Esophagus muscularis mucosa (tissue), 3 donors: ENCODE results near the gene CLEC16A.

Experiments
- POLR2A ChIP-seq: fragments of 450-650 bp; IDR thresholded peaks from one replicate; pipeline ENCODE4 v1.6.1; 2017; ENCODE audit warnings: antibody characterized with exemption, moderate library complexity, mild to moderate bottlenecking, low read depth
- TF ChIP-seq, protein P1 (sequence below), 3 experiments: fragments of 200-600 bp in 2 of 3; fragments of 450-650 bp in 1 of 3; sonication (generic) in 2 of 3; IDR thresholded peaks; one replicate each; pipeline ENCODE4 v1.5.1; 2017 to 2019; ENCODE audit warnings: antibody characterized with exemption in 3 of 3, mild to moderate bottlenecking in 2 of 3, moderate library complexity in 1 of 3

GRCh38 chr16:11007714-11008280 lies 63.4 kb downstream of the CLEC16A start:
- TF ChIP-seq, protein P1, sequence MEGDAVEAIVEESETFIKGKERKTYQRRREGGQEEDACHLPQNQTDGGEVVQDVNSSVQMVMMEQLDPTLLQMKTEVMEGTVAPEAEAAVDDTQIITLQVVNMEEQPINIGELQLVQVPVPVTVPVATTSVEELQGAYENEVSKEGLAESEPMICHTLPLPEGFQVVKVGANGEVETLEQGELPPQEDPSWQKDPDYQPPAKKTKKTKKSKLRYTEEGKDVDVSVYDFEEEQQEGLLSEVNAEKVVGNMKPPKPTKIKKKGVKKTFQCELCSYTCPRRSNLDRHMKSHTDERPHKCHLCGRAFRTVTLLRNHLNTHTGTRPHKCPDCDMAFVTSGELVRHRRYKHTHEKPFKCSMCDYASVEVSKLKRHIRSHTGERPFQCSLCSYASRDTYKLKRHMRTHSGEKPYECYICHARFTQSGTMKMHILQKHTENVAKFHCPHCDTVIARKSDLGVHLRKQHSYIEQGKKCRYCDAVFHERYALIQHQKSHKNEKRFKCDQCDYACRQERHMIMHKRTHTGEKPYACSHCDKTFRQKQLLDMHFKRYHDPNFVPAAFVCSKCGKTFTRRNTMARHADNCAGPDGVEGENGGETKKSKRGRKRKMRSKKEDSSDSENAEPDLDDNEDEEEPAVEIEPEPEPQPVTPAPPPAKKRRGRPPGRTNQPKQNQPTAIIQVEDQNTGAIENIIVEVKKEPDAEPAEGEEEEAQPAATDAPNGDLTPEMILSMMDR (IDR thresholded peaks at IDR 0.05), result no peak
- TF ChIP-seq POLR2A, result no peak
